Progenitor cell of endocrine pancreas (in vitro differentiated cells): Measurements from ENCODE around the gene GLMP. TPM values are rescaled to one million over a fixed set of nuclear protein-coding genes. Genes with fewer than 3 reads are reported as not detected.

Experiments used
- DNase-seq: peaks from one replicate; pipeline ENCODE4 v3.0.0; 2021; ENCODE audit warnings: low spot score; ENCODE audit not compliant: unreplicated experiment
- H3K27ac Mint-ChIP-seq: 2 replicates; pipeline ENCODE4 v1.8.0; 2021; ENCODE audit warnings: mild to moderate bottlenecking, moderate library complexity, mixed read lengths
- H3K27me3 Mint-ChIP-seq: 2 replicates; pipeline ENCODE4 v1.8.0; 2021; ENCODE audit warnings: mixed read lengths
- H3K36me3 Mint-ChIP-seq: 2 replicates; pipeline ENCODE4 v1.8.0; 2022; ENCODE audit warnings: mixed read lengths; ENCODE audit not compliant: insufficient read depth
- H3K4me1 Mint-ChIP-seq: 2 replicates; pipeline ENCODE4 v1.8.0; 2021; ENCODE audit warnings: low read depth, mixed read lengths
- H3K4me3 Mint-ChIP-seq: 2 replicates; pipeline ENCODE4 v1.8.0; 2021; ENCODE audit warnings: low read depth, mild to moderate bottlenecking, moderate library complexity, mixed read lengths
- H3K9me3 Mint-ChIP-seq: 2 replicates; pipeline ENCODE4 v1.8.0; 2021; ENCODE audit warnings: low read depth, mixed read lengths
- CTCF ChIP-seq: fragments of 200-600 bp; sonication (generic); IDR thresholded peaks from one replicate; pipeline ENCODE4 v1.5.0; 2021; ENCODE audit warnings: antibody characterized with exemption, mild to moderate bottlenecking; ENCODE audit not compliant: unreplicated experiment
- total RNA-seq: library from RNA; stranded (reverse); gene quantifications from 2 replicates; pipeline ENCODE4 v1.2.1, GENCODE V29; 2021

The GLMP gene
- total RNA-seq, 1 donor from 2014 or later = 57.1 TPM

- TF ChIP-seq CTCF = no peak
- Mint-ChIP-seq H3K4me3 (no peak overlapping the region), H3K36me3 (peaks cover 34% of the 10 kb centered on the region), H3K9me3 (no peaks in the 10 kb centered on the region), H3K4me1 (peaks cover 6% of the 10 kb centered on the region), H3K27me3 (no peaks in the 10 kb centered on the region), H3K27ac (no peak overlapping the region)
- DNase-seq = no peak
Observed at GRCh38 chr1:156276532-156276931, 18.9 kb downstream of the GLMP start.

- Mint-ChIP-seq H3K9me3 (no peaks in the 10 kb centered on the region), H3K27me3 (no peaks in the 10 kb centered on the region), H3K4me1 (no peaks in the 10 kb centered on the region), H3K27ac (no peak overlapping the region), H3K36me3 (peaks cover 48% of the 10 kb centered on the region), H3K4me3 (no peak overlapping the region)
- no peak for DNase-seq
- no peak for TF ChIP-seq CTCF
Observed at GRCh38 chr1:156270314-156270713, 25.2 kb downstream of the GLMP start.

- no peak for TF ChIP-seq CTCF
- no peak for DNase-seq
- Mint-ChIP-seq H3K4me1 (no peaks in the 10 kb centered on the region), H3K27ac (no peak overlapping the region), H3K36me3 (peaks cover 38% of the 10 kb centered on the region), H3K27me3 (no peaks in the 10 kb centered on the region), H3K4me3 (no peak overlapping the region), H3K9me3 (no peaks in the 10 kb centered on the region)
Observed at GRCh38 chr1:156268336-156268735, 27.1 kb downstream of the GLMP start.

GRCh38 chr1:156266051-156266450, 29.4 kb downstream of the GLMP start:
- Mint-ChIP-seq H3K9me3 (no peaks in the 10 kb centered on the region), H3K4me1 (no peaks in the 10 kb centered on the region), H3K4me3 (no peak overlapping the region), H3K27me3 (no peaks in the 10 kb centered on the region), H3K27ac (no peak overlapping the region), H3K36me3 (peaks cover 41% of the 10 kb centered on the region)
- DNase-seq = no peak
- no peak for TF ChIP-seq CTCF

- Mint-ChIP-seq H3K36me3 (peaks cover 47% of the 10 kb centered on the region), H3K4me3 (no peak overlapping the region), H3K27me3 (no peaks in the 10 kb centered on the region), H3K27ac (no peak overlapping the region), H3K4me1 (no peaks in the 10 kb centered on the region), H3K9me3 (no peaks in the 10 kb centered on the region)
- no peak for DNase-seq
- TF ChIP-seq CTCF = no peak
Observed at GRCh38 chr1:156263288-156263655, 32.2 kb downstream of the GLMP start.
